LoVo (cell line): ENCODE data around the gene EPB42.
"Not testable (repeated sequence)": the region's sequence is repeated elsewhere in the genome, so short reads cannot be mapped to it uniquely, and the experiment has no call there.

Source experiments
- DNase-seq: peaks from one replicate; pipeline ENCODE4 v3.0.0-alpha.2; 2016; ENCODE audit warnings: low spot score

Gene EPB42

DNA sequence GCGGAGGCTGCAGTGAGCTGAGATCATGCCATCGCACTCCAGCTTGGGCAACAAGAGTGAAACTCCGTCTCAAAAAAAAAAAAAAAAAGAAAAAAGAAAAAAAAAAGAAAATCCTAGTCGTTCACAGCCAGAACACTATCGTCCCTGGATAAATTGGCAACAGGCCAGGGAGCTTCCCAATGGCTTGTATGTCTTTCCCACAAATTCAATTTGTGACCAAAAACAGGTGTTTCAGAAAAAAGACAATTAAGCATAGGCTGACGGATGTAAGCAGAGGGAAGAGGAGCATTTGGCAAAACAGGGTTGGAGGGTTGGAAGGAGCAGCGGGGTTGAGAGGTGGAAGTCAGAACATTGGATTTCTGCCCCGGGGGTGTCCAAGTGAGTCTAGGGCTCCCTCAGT is 8.5 kb downstream of the EPB42 start:
- DNase-seq = no peak

DNA sequence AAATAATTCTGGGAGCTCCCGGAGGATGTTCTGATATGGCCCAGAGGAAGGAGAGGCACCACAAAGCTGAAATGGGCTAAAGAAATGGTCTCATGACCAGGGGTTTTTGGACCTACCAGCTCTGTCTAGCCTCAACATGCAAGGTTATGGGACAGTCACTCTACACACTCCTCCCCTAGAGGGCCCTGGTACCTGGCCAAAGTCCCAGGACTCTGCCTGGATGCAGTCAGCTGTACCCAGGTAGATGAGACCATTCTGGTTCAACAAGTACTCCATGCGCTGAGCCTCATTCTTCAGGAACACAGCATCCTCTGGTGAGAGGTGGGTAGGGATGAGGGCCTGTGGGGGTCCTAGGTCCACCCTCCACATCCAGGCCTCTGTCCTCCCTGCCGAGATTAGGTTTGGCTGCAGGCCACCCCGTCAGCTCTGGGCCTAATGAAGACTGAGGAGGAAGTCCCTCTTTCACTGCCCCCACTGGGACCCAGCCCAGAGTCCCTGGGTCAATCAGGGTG is 9.5 kb downstream of the EPB42 start:
- DNase-seq = no peak

DNA sequence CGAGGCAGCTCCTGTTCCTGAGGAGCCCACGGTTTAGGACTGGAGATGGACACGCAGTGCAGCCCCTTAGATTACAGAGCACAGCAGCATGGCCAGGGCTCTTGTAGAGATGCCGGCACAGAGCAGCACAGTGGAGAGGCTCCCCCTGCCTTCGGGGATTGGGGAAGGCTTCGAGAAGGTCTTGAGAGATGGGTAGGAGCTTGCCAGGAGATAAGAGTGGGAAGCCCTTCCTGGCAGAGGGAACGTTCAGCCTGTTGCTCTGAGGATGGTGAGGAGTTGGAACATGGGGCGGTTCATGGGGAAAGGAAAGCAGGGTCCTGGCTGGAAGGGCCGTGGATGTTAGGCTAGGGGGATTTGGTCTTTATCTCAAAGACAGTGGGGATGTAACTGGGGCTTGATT is 10.0 kb downstream of the EPB42 start:
- DNase-seq = no peak

DNA sequence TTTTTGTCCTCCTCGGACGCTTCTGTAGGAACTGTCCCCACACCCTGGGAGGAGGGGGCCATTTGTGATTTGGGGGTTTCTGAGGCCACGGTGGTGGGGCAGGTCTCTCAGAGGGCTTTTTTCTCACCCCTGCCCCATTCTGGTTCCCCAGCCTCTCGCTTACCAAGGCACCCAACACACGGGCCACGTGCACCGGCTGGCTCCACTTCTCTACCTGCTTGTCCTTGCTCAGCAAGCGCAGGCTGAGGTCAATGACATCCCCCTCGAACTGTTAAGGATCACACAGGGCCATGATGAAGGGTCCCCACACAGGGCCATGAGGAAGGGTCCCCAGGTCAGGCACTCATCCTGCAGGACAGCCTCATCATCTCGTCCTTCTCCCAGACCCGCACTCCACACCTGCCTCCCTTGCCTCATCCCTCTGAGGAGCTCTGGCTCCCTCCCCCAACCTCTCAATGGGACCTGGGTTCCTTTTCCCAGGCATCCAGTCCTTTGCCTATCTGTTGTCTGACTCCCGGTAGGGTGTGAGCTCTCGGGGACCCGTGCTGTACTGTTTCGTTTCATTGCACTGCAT is 10.6 kb downstream of the EPB42 start:
- DNase-seq = no peak

DNA sequence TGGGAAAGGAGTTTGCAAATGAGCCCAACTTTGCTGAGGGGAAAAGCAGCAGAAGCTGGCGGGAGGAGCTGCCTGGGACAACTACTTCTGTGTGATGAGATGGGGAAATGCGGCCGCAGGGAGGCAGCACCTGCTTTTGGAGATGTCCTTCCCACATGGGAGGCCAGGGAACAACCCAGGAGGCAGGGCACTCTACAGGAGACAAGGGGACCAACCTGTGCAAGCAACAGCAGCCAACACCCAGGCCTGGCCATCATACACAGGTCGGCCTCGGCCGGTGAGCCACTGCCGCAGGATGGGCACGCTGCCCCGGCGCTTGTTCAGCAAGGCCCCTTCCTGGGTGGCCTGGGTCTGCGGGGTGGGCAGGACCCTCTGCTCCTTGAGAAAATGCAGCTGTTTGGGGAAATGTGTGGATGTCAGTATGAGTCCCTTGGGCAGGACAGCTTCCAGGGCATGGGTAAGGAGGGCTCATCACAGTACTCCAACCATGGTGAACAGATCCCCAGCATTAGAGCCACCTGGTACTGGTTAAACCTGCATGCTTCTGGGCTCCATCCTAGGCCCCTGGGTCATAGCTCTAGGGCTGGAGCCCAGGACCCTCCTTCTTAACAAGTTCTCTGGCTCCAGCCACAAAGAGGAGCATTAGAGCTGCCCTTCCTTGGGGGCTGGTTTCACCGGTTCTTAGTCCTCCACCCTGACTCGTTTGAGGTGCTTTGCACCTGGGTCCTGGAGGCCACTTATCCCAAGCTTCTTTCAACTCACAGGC is 11.6 kb downstream of the EPB42 start:
- DNase-seq = no peak

DNA sequence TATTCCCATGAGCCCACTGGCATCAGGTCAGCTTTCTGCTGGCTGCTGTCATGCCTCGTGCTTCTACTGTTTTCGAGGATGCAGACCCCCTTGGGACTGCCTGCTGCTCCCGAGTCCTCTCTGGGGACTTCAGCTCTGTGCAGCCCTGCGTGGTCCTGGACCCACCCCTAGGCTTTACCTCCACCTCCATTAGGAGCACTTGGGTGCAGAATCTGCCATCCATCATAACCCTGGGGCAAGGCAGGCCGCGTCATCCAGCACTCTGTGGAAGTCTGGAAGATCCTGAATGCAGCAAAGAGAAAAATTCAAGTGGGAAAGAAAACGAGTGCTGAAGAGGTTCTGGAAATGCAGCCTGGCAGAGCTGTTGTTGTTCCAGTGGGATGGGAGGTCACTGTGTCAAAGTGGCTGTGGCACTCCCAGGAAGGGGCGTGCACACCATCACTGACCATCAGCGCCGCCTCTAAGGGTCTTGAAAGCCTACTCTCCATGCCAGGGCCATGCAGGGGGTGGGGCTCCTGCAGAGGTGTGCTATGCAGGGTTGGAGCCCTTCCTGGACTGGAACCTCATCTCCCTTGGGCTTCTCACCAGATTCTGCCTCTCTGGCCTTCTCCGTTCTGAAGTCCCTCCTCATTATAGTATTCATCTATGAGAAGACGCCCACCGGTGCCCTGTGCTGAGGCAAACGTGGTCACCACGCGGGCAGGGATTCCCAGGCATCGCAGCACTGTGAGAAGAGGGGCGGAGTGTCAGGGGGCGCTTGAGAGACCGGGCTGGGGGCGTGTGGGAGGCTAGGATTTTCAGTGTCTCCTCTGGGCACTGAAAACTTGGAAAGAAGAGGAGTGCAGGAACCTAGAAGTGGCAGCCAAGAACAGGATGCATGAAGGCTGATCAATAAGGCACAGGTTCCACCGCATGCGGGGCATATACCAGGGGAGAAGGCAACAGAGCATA is 12.5 kb downstream of the EPB42 start:
- no peak for DNase-seq

DNA sequence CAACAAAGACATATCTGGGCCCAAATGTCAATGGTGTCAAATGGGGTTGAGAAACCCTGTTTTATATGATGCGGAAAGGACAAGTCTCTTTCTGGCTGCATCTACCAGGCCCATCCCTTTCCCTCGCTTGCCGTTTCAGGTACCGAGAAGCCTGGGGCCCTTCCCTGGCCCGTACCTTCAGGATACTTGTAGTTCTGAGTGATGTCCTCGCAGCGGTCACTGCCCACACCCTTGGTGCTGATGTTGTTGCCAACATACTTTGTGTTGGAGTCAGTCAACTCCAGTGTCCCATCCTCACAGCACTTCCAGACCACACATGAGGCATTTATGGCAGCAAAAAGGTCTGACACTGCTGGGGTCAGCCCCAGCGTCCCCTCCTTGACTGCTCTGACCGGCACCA is 13.8 kb downstream of the EPB42 start:
- no peak for DNase-seq

DNA sequence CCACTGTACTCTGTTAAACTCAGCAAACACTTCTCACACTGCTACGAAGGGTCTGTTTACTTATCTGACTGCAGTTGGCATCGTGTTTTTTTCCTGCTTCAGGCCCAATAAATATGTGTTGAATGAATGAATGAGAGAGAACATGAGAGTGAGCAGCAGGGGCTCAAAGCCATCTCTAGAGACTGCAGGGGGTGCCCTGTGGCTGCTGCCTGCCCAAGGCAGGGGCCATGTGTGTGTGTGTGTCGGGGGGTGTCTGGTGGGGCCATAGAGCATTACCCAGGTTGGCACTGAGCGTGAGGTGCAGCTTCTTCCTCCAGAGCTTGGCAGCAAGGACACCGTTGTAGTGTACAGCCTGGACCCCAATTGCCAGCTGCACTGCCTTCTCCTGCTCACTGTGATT is 14.8 kb downstream of the EPB42 start:
- DNase-seq = no peak

DNA sequence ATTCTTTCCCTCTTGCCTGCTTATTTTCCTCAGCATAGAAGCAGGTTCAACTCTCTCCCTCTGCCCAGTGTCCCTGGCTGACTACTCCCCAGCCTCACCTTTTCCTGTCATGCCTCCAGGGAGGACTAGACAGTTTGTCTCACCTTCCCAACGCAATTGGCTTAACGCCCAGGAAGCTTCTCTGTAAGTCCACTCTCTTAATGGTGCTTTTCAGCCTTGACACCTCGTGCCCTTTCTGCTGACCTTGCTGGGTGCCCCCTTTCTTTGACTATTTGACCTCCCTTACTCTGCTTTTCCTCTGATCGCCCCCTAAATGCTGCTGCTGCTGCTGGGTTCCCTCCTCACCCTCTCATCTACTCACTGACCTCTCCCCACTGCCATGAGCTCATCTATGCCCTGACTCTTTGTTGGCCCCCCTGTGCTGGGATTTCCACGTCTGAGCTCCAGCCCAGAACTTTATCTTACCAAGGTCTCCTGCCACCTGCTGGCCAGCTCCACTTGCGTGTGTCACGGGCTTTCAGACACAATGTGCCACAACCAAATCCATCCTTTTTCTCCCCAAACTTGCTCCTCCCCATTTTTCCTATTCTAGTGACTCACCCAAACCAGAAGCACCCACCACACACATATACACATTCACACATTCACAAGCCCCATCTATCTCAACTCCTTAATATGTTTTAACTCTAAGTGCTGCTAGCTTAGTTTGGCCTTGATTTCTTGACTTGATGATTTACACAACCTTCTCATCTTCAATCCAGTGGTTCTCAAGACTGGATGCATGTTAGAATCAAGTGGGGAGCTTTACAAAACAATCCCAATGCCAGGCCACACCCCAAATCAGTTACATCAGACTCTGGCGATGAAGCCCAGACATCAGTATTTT is 16.6 kb downstream of the EPB42 start:
- DNase-seq = peak; percentile 32

DNA sequence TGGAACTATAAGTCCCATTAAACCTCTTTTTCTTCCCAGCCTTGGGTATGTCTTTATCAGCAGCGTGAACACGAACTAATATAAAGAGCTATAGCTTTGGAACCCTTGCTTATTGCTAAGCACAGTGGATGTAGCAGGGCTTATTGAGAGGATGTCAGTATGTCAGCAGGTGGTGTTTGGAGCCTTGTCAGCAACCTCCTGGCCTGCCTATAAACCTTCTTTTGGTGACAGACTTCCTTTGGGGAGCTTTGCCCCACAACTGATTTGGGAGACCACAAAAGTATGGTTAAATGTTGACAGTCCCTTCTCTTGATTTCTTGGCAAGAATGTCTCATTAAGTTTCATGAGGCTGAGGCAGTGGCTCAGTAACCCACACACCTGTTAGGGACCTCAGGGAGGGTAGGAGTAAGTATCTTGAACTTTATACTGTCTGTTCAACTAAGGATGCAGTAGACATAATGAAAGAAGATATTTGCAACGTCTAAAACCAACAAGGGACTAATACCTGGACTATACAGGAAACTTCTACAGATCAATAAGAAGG is 20.8 kb downstream of the EPB42 start:
- DNase-seq = no peak

DNA sequence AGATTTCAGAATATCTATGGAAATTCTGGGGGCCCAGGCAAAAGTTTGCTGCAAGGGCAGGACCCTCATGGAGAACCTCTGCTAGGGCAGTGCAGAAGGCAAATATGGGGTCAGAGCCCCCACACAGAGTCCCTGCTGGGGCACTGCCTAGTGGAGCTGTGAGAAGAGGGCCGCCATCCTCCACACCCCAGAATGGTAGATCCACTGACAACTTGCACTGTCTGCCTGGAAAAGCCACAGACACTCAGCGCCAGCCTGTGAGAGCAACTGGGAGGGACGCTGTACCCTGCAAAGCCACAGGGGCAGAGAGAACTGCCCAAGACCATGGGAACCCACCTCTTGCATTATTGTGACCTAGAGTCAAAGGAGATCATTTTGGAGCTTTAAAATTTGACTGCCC is 21.8 kb downstream of the EPB42 start:
- DNase-seq = no peak

DNA sequence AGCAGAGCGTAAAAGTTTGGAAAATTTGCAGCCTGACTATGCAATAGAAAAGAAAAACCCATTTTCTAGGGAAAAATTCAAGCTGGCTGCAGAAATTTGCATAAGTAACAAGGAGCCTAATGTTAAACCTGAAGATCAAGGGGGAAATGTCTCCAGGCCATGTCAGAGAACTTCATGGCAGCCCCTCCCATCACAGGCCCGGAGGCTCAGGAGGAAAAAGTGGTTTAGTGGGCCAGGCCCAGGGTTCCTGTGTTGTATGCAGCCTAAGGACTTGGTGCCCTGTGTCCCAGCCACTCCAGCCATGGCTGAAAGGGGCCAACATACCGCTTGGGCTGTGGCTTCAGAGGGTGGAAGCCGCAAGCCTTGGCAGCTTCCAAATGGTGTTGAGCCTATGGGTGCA is 22.3 kb downstream of the EPB42 start:
- DNase-seq = not testable (repeated sequence)

DNA sequence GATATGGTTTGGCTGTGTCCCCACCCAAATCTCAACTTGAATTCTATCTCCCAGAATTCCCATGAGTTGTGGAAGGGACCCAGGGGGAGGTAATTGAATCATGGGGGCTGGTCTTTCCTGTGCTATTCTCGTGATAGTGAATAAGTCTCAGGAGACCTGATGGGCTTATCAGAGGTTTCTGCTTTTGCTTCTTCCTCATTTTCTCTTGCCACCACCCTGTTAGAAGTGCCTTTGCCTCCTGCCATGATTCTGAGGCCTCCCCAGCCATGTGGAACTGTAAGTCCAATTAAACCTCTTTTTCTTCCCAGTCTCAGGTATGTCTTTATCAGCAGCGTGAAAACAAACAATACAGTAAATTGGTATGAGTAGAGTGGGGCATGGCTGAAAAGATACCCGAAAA is 23.0 kb downstream of the EPB42 start:
- DNase-seq = not testable (repeated sequence)

DNA sequence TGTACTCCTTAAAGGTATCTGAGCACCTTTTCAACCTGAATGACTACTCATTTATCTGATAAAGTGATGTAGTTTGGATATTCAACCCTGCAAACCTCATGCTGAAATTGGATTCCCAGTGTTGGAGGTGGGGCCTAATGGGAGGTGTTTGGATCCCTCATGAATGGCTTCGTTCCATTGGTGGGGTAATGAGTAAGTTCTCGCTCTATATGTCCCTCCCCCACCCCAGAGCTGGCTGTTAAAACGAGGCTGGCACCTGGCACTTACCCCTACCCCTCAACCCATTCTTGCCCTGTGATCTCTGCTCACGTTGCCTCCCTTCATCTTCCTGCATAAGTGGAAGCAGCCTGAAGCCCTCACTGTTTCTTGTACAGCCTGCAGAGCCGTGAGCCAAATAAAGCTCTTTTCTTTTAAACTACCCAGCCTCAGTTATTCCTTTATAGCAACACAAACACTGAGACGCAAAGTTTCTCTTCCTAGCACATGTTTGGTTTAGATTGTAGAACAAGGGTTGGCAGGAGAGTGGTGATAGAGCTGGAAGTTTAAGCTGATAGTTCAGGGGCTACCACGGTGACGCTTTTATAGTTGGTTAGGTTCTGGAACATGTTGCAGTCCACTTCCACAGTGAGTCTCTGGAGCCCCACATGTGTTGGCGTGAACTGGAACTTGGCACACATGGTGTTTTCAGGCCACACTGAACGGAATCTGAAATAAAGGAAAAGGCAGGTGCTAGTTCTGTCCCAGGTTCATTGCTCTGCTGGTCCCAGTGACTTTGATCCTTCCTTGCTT is 23.9 kb downstream of the EPB42 start:
- DNase-seq = no peak

DNA sequence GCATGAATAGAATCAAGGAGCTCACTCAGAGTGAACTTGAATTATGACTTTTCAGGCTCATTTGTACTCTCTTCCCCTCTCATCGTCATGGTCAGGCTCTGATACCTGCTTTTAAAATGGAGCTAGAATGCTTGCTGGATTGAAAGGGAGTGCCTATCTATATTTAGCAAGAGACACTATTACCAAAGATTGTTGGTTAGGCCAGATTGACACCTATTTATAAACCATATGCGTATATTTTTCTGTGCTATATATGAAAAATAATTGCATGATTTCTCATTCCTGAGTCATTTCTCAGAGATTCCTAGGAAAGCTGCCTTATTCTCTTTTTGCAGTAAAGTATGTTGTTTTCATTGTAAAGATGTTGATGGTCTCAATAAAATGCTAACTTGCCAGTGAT is 26.0 kb downstream of the EPB42 start:
- DNase-seq = no peak

DNA sequence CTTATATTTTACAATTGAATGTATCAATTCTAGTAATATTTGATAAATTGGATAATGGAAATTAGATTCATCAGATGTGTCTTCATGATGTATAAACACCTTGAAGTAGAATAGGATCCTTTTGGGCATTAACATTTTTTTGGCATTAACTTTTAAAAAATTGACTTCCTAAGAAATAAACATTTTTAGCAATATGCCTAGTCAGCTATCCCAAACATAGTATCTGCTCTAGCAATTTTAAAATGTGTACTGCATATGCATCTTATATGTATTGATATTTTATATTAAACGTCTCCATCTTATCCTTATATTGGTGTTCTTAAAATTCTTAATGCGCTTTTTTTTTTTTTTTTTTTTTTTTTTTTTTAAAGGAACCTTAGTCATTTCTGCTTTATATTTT is 27.1 kb downstream of the EPB42 start:
- DNase-seq = no peak

DNA sequence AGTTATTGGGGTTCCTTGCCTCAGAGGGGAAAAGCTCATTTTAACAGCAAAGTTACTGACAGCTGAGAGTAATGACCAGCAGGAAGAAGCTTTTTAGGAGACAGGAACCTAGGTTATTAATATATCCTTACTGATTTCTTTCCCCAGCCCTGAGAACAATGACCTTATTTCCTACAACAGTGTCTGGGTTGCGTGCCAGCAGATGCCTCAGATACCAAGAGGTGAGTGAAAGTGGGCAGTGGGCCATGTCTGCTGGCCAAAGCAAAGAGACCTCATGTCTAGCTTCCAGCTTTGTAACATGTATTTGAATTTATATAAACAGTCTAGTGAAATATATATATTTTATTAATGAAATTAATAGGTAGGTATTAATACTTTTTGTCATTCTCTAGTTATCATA is 30.6 kb downstream of the EPB42 start:
- DNase-seq = no peak

DNA sequence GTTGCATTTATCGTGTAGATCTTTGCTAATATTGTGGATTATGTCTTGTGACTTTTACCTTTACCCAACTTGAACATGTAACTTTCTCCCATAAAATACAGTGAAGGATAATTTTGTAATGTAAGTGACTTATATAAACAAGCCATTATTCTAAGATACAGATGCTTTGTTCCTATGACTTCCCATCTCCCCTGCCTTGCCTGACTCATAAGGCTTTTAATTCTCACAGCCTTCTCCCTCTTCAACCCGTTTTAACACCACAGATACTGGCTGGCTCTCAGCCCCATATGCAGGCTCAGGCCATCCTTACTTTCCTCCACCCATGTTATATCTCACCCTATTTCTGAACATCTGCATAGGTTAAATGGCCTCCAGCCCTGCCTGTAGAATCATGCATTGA is 31.5 kb downstream of the EPB42 start:
- no peak for DNase-seq

DNA sequence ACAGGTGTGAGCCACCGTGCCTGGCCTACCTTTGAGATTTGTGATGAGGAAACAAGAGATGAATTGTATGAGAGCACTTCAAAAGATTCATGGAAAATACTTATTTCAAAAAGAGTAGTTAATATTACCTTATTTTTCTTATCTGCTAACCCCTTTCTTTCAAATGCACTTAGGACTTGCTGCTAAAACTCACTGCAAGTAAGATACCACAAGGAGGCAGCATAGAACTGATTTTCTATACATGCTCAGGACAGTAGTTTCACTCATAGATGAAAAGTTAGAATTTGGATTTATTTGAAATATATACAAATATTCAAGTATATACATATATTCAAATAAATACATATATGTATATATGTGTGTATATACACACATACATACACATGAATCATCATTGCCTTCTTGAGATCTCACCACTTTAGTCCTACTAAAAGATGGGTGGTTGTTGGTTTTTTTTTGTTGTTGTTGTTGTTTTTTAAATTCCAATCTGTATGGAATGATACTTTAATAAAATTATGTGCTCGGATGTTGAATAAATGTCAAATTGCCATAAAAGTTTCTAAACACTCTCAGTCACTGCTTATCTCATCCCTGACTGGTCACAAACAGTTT is 33.2 kb downstream of the EPB42 start:
- DNase-seq = peak; percentile 63

DNA sequence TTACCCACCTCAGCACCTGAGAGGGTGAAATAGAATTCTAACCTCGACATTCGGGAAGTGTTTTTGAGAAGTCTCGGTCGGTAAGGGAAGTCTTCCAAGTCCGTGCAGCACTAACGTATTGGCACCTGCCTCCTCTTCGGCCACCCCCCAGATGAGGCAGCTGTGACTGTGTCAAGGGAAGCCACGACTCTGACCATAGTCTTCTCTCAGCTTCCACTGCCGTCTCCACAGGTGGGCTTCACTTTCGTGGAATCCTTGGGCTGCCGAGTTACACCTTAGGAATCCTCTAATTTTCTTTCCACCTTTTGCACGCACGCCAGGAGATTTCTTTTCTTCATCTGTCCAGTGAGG is 34.8 kb downstream of the EPB42 start:
- DNase-seq = peak; percentile 22
